Neural cell (in vitro differentiated cells): ENCODE results near the gene CLCA1. TPM values are rescaled to one million over a fixed set of nuclear protein-coding genes. Genes with fewer than 3 reads are reported as not detected.

ENCODE experiments used
- H2AFZ ChIP-seq: fragments of 200-600, 300-800 bp; sonication (generic), shearing (Covaris generic); 2 replicates; pipeline ENCODE4 v1.6.0; 2014; ENCODE audit warnings: low read depth, mild to moderate bottlenecking, antibody characterized with exemption, low read length, moderate library complexity
- H3F3A ChIP-seq: fragments of 200-600 bp; shearing (Covaris generic); 2 replicates; pipeline ENCODE4 v1.6.1; 2016; ENCODE audit warnings: mild to moderate bottlenecking, moderate library complexity, mixed read lengths, antibody characterized with exemption, low read length; ENCODE audit not compliant: insufficient read depth, poor library complexity, severe bottlenecking
- H3K27ac ChIP-seq: fragments of 200-600, 300-800 bp; sonication (generic), shearing (Covaris generic); 2 replicates; pipeline ENCODE4 v1.5.1; 2014; ENCODE audit warnings: mild to moderate bottlenecking, low read length, moderate library complexity
- H3K27me3 ChIP-seq: fragments of 300-800, 200-600 bp; sonication (generic), shearing (Covaris generic); 2 replicates; pipeline ENCODE4 v1.6.0; 2014; ENCODE audit warnings: mild to moderate bottlenecking, low read depth, low read length, moderate library complexity; ENCODE audit not compliant: insufficient read depth
- H3K36me3 ChIP-seq: fragments of 300-800, 200-600 bp; sonication (generic), shearing (Covaris generic); 2 replicates; pipeline ENCODE4 v1.5.1; 2014; ENCODE audit warnings: mild to moderate bottlenecking, antibody characterized with exemption, low read length, moderate library complexity; ENCODE audit not compliant: insufficient read depth
- H3K4me2 ChIP-seq: fragments of 300-800, 200-600 bp; sonication (generic), shearing (Covaris generic); 2 replicates; pipeline ENCODE4 v1.6.0; 2014; ENCODE audit warnings: mild to moderate bottlenecking, low read length
- H3K4me3 ChIP-seq: fragments of 300-800, 200-600 bp; sonication (generic), shearing (Covaris generic); 2 replicates; pipeline ENCODE4 v1.5.1; 2014; ENCODE audit warnings: mild to moderate bottlenecking, low read length, moderate library complexity
- H3K79me2 ChIP-seq: fragments of 200-600 bp; shearing (Covaris generic); replicated peaks from 2 replicates; pipeline ENCODE4 v1.6.0; 2014; ENCODE audit warnings: mild to moderate bottlenecking, low read length, moderate library complexity; ENCODE audit not compliant: insufficient read depth
- H3K9ac ChIP-seq: fragments of 300-800, 200-600 bp; sonication (generic), shearing (Covaris generic); 2 replicates; pipeline ENCODE4 v1.6.1; 2016; ENCODE audit warnings: mild to moderate bottlenecking, low read length, mixed read lengths
- H3K9me2 ChIP-seq: fragments of 200-600 bp; shearing (Covaris generic); 2 replicates; pipeline ENCODE4 v1.6.1; 2016; ENCODE audit warnings: mild to moderate bottlenecking, low read length, mixed read lengths; ENCODE audit not compliant: insufficient read depth
- H3K9me3 ChIP-seq: fragments of 200-600, 300-800 bp; sonication (generic), shearing (Covaris generic); 2 replicates; pipeline ENCODE4 v1.6.1; 2016; ENCODE audit warnings: mild to moderate bottlenecking, mixed run types, low read length, moderate library complexity, mixed read lengths
- H4K20me1 ChIP-seq: fragments of 200-600 bp; shearing (Covaris generic); 2 replicates; pipeline ENCODE4 v1.6.1; 2016; ENCODE audit warnings: mild to moderate bottlenecking, mixed run types; ENCODE audit not compliant: insufficient read depth
- CTCF ChIP-seq: fragments of 450-650 bp; IDR thresholded peaks from 2 replicates; pipeline ENCODE4 v1.5.1; 2014; ENCODE audit warnings: antibody characterized with exemption, mild to moderate bottlenecking, moderate library complexity; ENCODE audit not compliant: poor library complexity, severe bottlenecking
- EP300 ChIP-seq: fragments of 450-650 bp; conservative IDR thresholded peaks from 2 replicates; pipeline ENCODE4 v1.6.1; 2014; ENCODE audit warnings: antibody characterized with exemption, mild to moderate bottlenecking, moderate library complexity; ENCODE audit not compliant: poor library complexity, severe bottlenecking
- EZH2 ChIP-seq: fragments of 200-600, 300-800 bp; shearing (Covaris generic), sonication (generic); IDR thresholded peaks from 2 replicates; pipeline ENCODE4 v1.6.1; 2014; ENCODE audit warnings: antibody characterized with exemption, low read length, borderline replicate concordance, mild to moderate bottlenecking; ENCODE audit not compliant: insufficient read depth, poor library complexity, severe bottlenecking
- MXI1 ChIP-seq: fragments of 450-650 bp; conservative IDR thresholded peaks from 2 replicates; pipeline ENCODE4 v1.6.1; 2014; ENCODE audit warnings: antibody characterized with exemption, mild to moderate bottlenecking; ENCODE audit not compliant: poor library complexity, severe bottlenecking
- POLR2AphosphoS5 ChIP-seq: IDR thresholded peaks from 2 replicates; pipeline ENCODE4 v1.6.1; 2012
- RAD21 ChIP-seq: fragments of 450-650 bp; conservative IDR thresholded peaks from 2 replicates; pipeline ENCODE4 v1.6.1; 2014; ENCODE audit warnings: antibody characterized with exemption, mild to moderate bottlenecking, moderate library complexity
- REST ChIP-seq: IDR thresholded peaks from 2 replicates; pipeline ENCODE4 v1.6.1; 2012; ENCODE audit warnings: borderline replicate concordance
- SMC3 ChIP-seq: fragments of 450-650 bp; conservative IDR thresholded peaks from 2 replicates; pipeline ENCODE4 v1.6.1; 2014; ENCODE audit warnings: antibody characterized with exemption, mild to moderate bottlenecking, moderate library complexity; ENCODE audit not compliant: poor library complexity
- TAF1 ChIP-seq: IDR thresholded peaks from 2 replicates; pipeline ENCODE4 v1.6.1; 2012; ENCODE audit warnings: low read depth
- polyA plus RNA-seq: library from polyadenylated mRNA; depleted of rRNA; stranded (reverse); fragments of >200 nt; gene quantifications from 2 replicates; pipeline ENCODE4 v1.2.3, GENCODE V29; 2014

Gene CLCA1
- polyA plus RNA-seq, 1 donor from 2014 or later, result not detected

GRCh38 chr1:86491171-86491950 is 22.6 kb downstream of the CLCA1 start:
- Histone ChIP-seq H3K79me2 (no peaks in the 10 kb centered on the region), H3K4me3 (no peak overlapping the region), H3K27me3 (no peaks in the 10 kb centered on the region), H3K9me2 (no peaks in the 10 kb centered on the region), H3K9me3 (no peaks in the 10 kb centered on the region), H3K9ac (no peak overlapping the region), H3K4me2 (no peak overlapping the region), H2AFZ (no peak overlapping the region), H3K36me3 (no peaks in the 10 kb centered on the region), H4K20me1 (no peaks in the 10 kb centered on the region), H3F3A (no peaks in the 10 kb centered on the region), H3K27ac (no peak overlapping the region)
- TF ChIP-seq EZH2, result no peak

- no peaks in the 10 kb centered on the region for H3F3A ChIP-seq
- no peaks in the 10 kb centered on the region for H3K9me2 ChIP-seq
- no peaks in the 10 kb centered on the region for H3K36me3 ChIP-seq
- H2AFZ ChIP-seq, result no peak overlapping the region
- no peak for TF ChIP-seq EP300
- TF ChIP-seq TAF1, result no peak
- no peak for TF ChIP-seq EZH2
- no peak for TF ChIP-seq MXI1
- no peak for TF ChIP-seq SMC3
- no peak for TF ChIP-seq RAD21
- TF ChIP-seq REST, result no peak
- no peak for TF ChIP-seq POLR2AphosphoS5
- TF ChIP-seq CTCF, result no peak
- H3K9ac ChIP-seq, result no peak overlapping the region
- H3K4me2 ChIP-seq, result no peak overlapping the region
- H3K79me2 ChIP-seq, result no peaks in the 10 kb centered on the region
- H3K27me3 ChIP-seq, result no peaks in the 10 kb centered on the region
- H3K27ac ChIP-seq, result no peak overlapping the region
- no peaks in the 10 kb centered on the region for H4K20me1 ChIP-seq
- no peaks in the 10 kb centered on the region for H3K9me3 ChIP-seq
- no peak overlapping the region for H3K4me3 ChIP-seq
Observed at GRCh38 chr1:86498281-86498680, 29.6 kb downstream of the CLCA1 start.
